HepG2 (cell line): ENCODE measurements around the gene OR51E2. TPM values are rescaled to one million over a fixed set of nuclear protein-coding genes. Genes with fewer than 3 reads are reported as not detected.

Experiments used
- ATAC-seq: fragments of 200-7000 bp; cut with Tn5 transposase; 3 replicates; pipeline ENCODE4 v1.9.1; 2020; ENCODE audit warnings: mild to moderate bottlenecking, moderate library complexity
- BruUV-seq: library from RNA; stranded (reverse); fragments of 400-500 nt; replicated peaks from 2 replicates; lab custom pipeline; 2021; lab: Mats Ljungman, UMichigan
- CTCF ChIA-PET: fragments of 300-600 bp; formaldehyde crosslinking; extraction: SDS; loops from one replicate; lab custom pipeline; 2021; ENCODE audit warnings: low total read pairs, inconsistent platforms, low intra/inter-chr PET ratio; lab: Yijun Ruan, JAX
- POLR2A ChIA-PET: fragments of 350-600 bp; sonication (Branson Sonifier 250); formaldehyde crosslinking; loops from one replicate; lab custom pipeline; 2020; ENCODE audit warnings: antibody characterized with exemption, inconsistent platforms; lab: Yijun Ruan, JAX
- DNase-seq: peaks from one replicate; pipeline ENCODE4 v3.0.0-alpha.2; 2015; ENCODE audit warnings: low spot score
- FAIRE-seq: peaks from 3 replicates; lab custom pipeline; 2011; peaks lifted over from hg19 to GRCh38; lab: Jason Lieb, UNC
- H2AFZ ChIP-seq: one replicate; pipeline ENCODE4 v1.6.1; 2011; ENCODE audit warnings: low read length, inconsistent platforms
- H3K27ac ChIP-seq: fragments of 300-600 bp; 3 replicates; pipeline ENCODE4 v1.8.0; 2011; ENCODE audit warnings: mixed run types, mild to moderate bottlenecking, mixed read lengths, low read length, inconsistent platforms; ENCODE audit not compliant: insufficient read depth; ENCODE audit errors: extremely low read length
- H3K27me3 ChIP-seq, 2 experiments: fragments of 200-600 bp in 1 of 2; 2 replicates in 1 of 2; 3 replicates in 1 of 2; pipeline versions ENCODE4 v1.6.0 to v1.8.0; 2011; ENCODE audit warnings: low read length in 2 of 2, mild to moderate bottlenecking in 2 of 2, moderate library complexity in 2 of 2, inconsistent platforms in 1 of 2; ENCODE audit not compliant: insufficient read depth in 2 of 2, control insufficient read depth in 1 of 2
- H3K36me3 ChIP-seq, 2 experiments: fragments of 200-600 bp in 1 of 2; replicated peaks in 1 of 2; 2 replicates in 1 of 2; 3 replicates in 1 of 2; pipeline versions ENCODE4 v1.5.1 to v1.8.0; 2011; ENCODE audit warnings: low read length in 2 of 2, inconsistent platforms in 1 of 2; ENCODE audit not compliant: insufficient read depth in 2 of 2, control insufficient read depth in 1 of 2
- H3K4me1 ChIP-seq: 2 replicates; pipeline ENCODE4 v1.5.1; 2012; ENCODE audit warnings: low read length, inconsistent platforms; ENCODE audit not compliant: insufficient read depth
- H3K4me2 ChIP-seq: 2 replicates; pipeline ENCODE4 v1.6.0; 2011; ENCODE audit warnings: low read depth, low read length, inconsistent platforms
- H3K4me3 ChIP-seq, 3 experiments: fragments of 200-600 bp in 1 of 3; sonication (generic), shearing (Covaris generic) in 1 of 3; replicated peaks in 1 of 3; 2 replicates each; pipeline ENCODE4 v1.5.1; 2011 to 2016; ENCODE audit warnings: low read length in 3 of 3, inconsistent platforms in 2 of 3, low read depth in 2 of 3, mild to moderate bottlenecking in 2 of 3, control low read depth in 1 of 3, mixed read lengths in 1 of 3; ENCODE audit not compliant: insufficient read depth in 1 of 3
- H3K79me2 ChIP-seq: one replicate; pipeline ENCODE4 v1.6.1; 2011; ENCODE audit warnings: low read length, inconsistent platforms; ENCODE audit not compliant: insufficient read depth
- H3K9ac ChIP-seq: 2 replicates; pipeline ENCODE4 v1.6.0; 2011; ENCODE audit warnings: mild to moderate bottlenecking, low read depth, low read length, inconsistent platforms; ENCODE audit not compliant: insufficient read depth
- H3K9me3 ChIP-seq: 2 replicates; pipeline ENCODE4 v1.5.1; 2012; ENCODE audit warnings: mild to moderate bottlenecking, low read length
- H4K20me1 ChIP-seq: 2 replicates; pipeline ENCODE4 v1.6.0; 2011; ENCODE audit warnings: inconsistent platforms, mild to moderate bottlenecking, low read length, moderate library complexity; ENCODE audit not compliant: insufficient read depth
- BCLAF1 ChIP-seq: fragments of 450-650 bp; IDR thresholded peaks from 2 replicates; pipeline ENCODE4 v1.6.1; 2017; ENCODE audit warnings: mild to moderate bottlenecking
- CSRNP2 ChIP-seq: sonication (generic); formaldehyde crosslinking; conservative IDR thresholded peaks from 2 replicates; pipeline ENCODE4 v1.8.0; 2022; ENCODE audit warnings: low read depth, missing genetic modification reagents
- HBP1 ChIP-seq: IDR thresholded peaks from 2 replicates; pipeline ENCODE4 v1.6.1; 2016; ENCODE audit warnings: low read depth, control low read depth
- RBM22 ChIP-seq: fragments of 200-400 bp; formaldehyde crosslinking; optimal IDR thresholded peaks from 2 replicates; pipeline ENCODE3; 2017; ENCODE audit warnings: mild to moderate bottlenecking, low read length, moderate library complexity
- SIN3B ChIP-seq: fragments of 150-350 bp; IDR thresholded peaks from 2 replicates; pipeline ENCODE4 v1.6.1; 2014; ENCODE audit warnings: low read length
- TBX2 ChIP-seq: sonication (generic); formaldehyde crosslinking; IDR thresholded peaks from 2 replicates; pipeline ENCODE4 v1.5.0; 2020; ENCODE audit warnings: missing genetic modification reagents, mild to moderate bottlenecking, borderline replicate concordance
- ZNF232 ChIP-seq: sonication (generic); formaldehyde crosslinking; IDR thresholded peaks from 2 replicates; pipeline ENCODE4 v1.4.0; 2020; ENCODE audit warnings: missing genetic modification reagents, borderline replicate concordance
- ZNF317 ChIP-seq: sonication (generic); formaldehyde crosslinking; IDR thresholded peaks from 2 replicates; pipeline ENCODE4 v1.5.0; 2020; ENCODE audit warnings: mild to moderate bottlenecking, missing genetic modification reagents
- ZNF503 ChIP-seq: sonication (generic); formaldehyde crosslinking; IDR thresholded peaks from 2 replicates; pipeline ENCODE4 v1.4.0; 2020; ENCODE audit warnings: missing genetic modification reagents
- ZNF567 ChIP-seq: sonication (generic); formaldehyde crosslinking; IDR thresholded peaks from 2 replicates; pipeline ENCODE4 v1.8.1; 2023; ENCODE audit warnings: mild to moderate bottlenecking, missing genetic modification reagents, borderline replicate concordance
- ZNF644 ChIP-seq: IDR thresholded peaks from 2 replicates; pipeline ENCODE4 v1.6.1; 2016; ENCODE audit warnings: low read depth
- WGBS: methylation state at CpG from one replicate; pipeline ENCODE4 v1.1.6; 2017; ENCODE audit warnings: low lambda C conversion rate; 5-methylcytosine and 5-hydroxymethylcytosine counted together
- in situ Hi-C: cut with HindIII; loops from 2 replicates; pipeline ENCODE4 v1.10.0; 2017; ENCODE audit warnings: low pct_unique_long_range_greater_than_20kb; ENCODE audit not compliant: extremely low pct_ligation_motif_present
- intact Hi-C: fragments of 100-400 bp; cut with micrococcal nuclease; formaldehyde crosslinking; loops from one replicate; pipeline ENCODE4 v1.10.0; 2022; ENCODE audit not compliant: unreplicated experiment
- polyA plus RNA-seq, 8 experiments: library from polyadenylated mRNA; depleted of rRNA in 3 of 8; stranded (reverse) in 7 of 8; unstranded in 1 of 8; fragments of >200 nt; fragmentation: Illumina TruSeq in 4 of 8; extraction: Trizol in 4 of 8; gene quantifications; 2 replicates each; pipeline versions ENCODE4 v1.2.1 to v1.2.3, GENCODE V29; 2011 to 2016; ENCODE audit warnings: low read depth in 4 of 8, missing spikeins in 1 of 8, mixed read lengths in 1 of 8; ENCODE audit not compliant: insufficient read depth in 1 of 8
- total RNA-seq, 5 experiments: library from RNA; depleted of rRNA; stranded (reverse); fragments of >200 nt; fragmentation: Illumina TruSeq; extraction: Trizol; gene quantifications; 2 replicates each; pipeline ENCODE4 v1.2.3, GENCODE V29; 2016; ENCODE audit warnings: low read depth in 1 of 5

Gene OR51E2
- total and polyA plus RNA-seq, 2 of the 13 experiments (the other 11 are each of a cell fraction or from before 2014, with no cell fraction given): not detected

- no peaks in the 10 kb centered on the region for H3K79me2 ChIP-seq
- H3K4me1 ChIP-seq: no peaks in the 10 kb centered on the region
- intact Hi-C loops (no loop called here), in situ Hi-C loops (no loop called here)
- no peaks in the 10 kb centered on the region for H3K9me3 ChIP-seq
- DNase-seq (no peak), ATAC-seq (no peak), FAIRE-seq (no peak)
- no TSS peak for BruUV-seq
- no peak overlapping the region for H2AFZ ChIP-seq
- TF ChIP-seq ZNF567 (no peak), TBX2 (CRISPR knock-in tag) (no peak), BCLAF1 (no peak), RBM22 (no peak), ZNF317 (CRISPR knock-in tag) (no peak), ZNF232 (CRISPR knock-in tag) (no peak), ZNF503 (CRISPR knock-in tag) (no peak), SIN3B (no peak), ZNF644 (CRISPR knock-in tag) (no peak), CSRNP2 (CRISPR knock-in tag) (no peak), HBP1 (no peak)
- 0% methylated on average over 2 of the region's 2 CpGs for WGBS
- no peaks in the 10 kb centered on the region for H3K36me3 ChIP-seq
- no peak overlapping the region for H3K4me3 ChIP-seq
- peaks cover 0 to 7% of the 10 kb centered on the region in 2 experiments; a peak in 2 of 5 replicates for H3K27me3 ChIP-seq
- POLR2A ChIA-PET: no interaction called here
- H3K4me2 ChIP-seq: no peak overlapping the region
- no peak overlapping the region for H3K9ac ChIP-seq
- no peak overlapping the region for H3K27ac ChIP-seq
- CTCF ChIA-PET: no interaction called here
- H4K20me1 ChIP-seq: no peaks in the 10 kb centered on the region
These were observed 25.9 kb downstream of the OR51E2 start for GRCh38 chr11:4671741-4672140.
